HepG2 (cell line): ENCODE data around the gene PARN. TPM values are rescaled to one million over a fixed set of nuclear protein-coding genes. Genes with fewer than 3 reads are reported as not detected.

Experiments used
- BCL6 ChIP-seq: IDR thresholded peaks from 2 replicates; pipeline ENCODE4 v1.6.1; 2016; ENCODE audit warnings: missing genetic modification reagents, missing compliant biosample characterization
- DR1 ChIP-seq: sonication (generic); formaldehyde crosslinking; IDR thresholded peaks from 2 replicates; pipeline ENCODE4 v1.8.0; 2021; ENCODE audit warnings: mild to moderate bottlenecking, missing genetic modification reagents, inconsistent platforms
- GPBP1L1 ChIP-seq: sonication (generic); formaldehyde crosslinking; IDR thresholded peaks from 2 replicates; pipeline ENCODE4 v1.5.0; 2020; ENCODE audit warnings: mild to moderate bottlenecking, missing genetic modification reagents
- ISL2 ChIP-seq: sonication (generic); formaldehyde crosslinking; IDR thresholded peaks from 2 replicates; pipeline ENCODE4 v1.5.0; 2020; ENCODE audit warnings: missing genetic modification reagents
- KMT2A ChIP-seq: sonication (generic); formaldehyde crosslinking; IDR thresholded peaks from 2 replicates; pipeline ENCODE4 v1.4.0; 2020; ENCODE audit warnings: missing genetic modification reagents
- MAFK ChIP-seq, 2 experiments: IDR thresholded peaks in 1 of 2; conservative IDR thresholded peaks in 1 of 2; 2 replicates each; pipeline ENCODE4 v1.6.1; 2011; ENCODE audit warnings: improper control_type of control experiment in 2 of 2, low read length in 2 of 2
- MEIS1 ChIP-seq: sonication (generic); formaldehyde crosslinking; IDR thresholded peaks from 2 replicates; pipeline ENCODE4 v1.9.0; 2021; ENCODE audit warnings: mild to moderate bottlenecking, missing genetic modification reagents, moderate library complexity, borderline replicate concordance
- MNT ChIP-seq: fragments of 450-650 bp; IDR thresholded peaks from 2 replicates; pipeline ENCODE4 v1.6.1; 2016
- PLSCR1 ChIP-seq: sonication (generic); formaldehyde crosslinking; IDR thresholded peaks from 2 replicates; pipeline ENCODE4 v1.5.0; 2020; ENCODE audit warnings: missing genetic modification reagents, mild to moderate bottlenecking, borderline replicate concordance
- SIX1 ChIP-seq: sonication (generic); formaldehyde crosslinking; IDR thresholded peaks from 2 replicates; pipeline ENCODE4 v1.4.0; 2020; ENCODE audit warnings: missing genetic modification reagents, borderline replicate concordance
- TFAP4 ChIP-seq: sonication (generic); IDR thresholded peaks from 2 replicates; pipeline ENCODE4 v1.6.1; 2016; ENCODE audit warnings: low read depth, borderline replicate concordance
- ZBTB1 ChIP-seq: sonication (generic); formaldehyde crosslinking; IDR thresholded peaks from 2 replicates; pipeline ENCODE4 v1.4.0; 2020; ENCODE audit warnings: missing genetic modification reagents, borderline replicate concordance
- ZBTB26 ChIP-seq: IDR thresholded peaks from 2 replicates; pipeline ENCODE4 v1.6.1; 2016; ENCODE audit warnings: missing compliant biosample characterization, missing genetic modification reagents, borderline replicate concordance
- ZNF232 ChIP-seq: sonication (generic); formaldehyde crosslinking; IDR thresholded peaks from 2 replicates; pipeline ENCODE4 v1.4.0; 2020; ENCODE audit warnings: missing genetic modification reagents, borderline replicate concordance
- ZNF280D ChIP-seq: sonication (generic); formaldehyde crosslinking; IDR thresholded peaks from 2 replicates; pipeline ENCODE4 v1.5.1; 2020; ENCODE audit warnings: mild to moderate bottlenecking, missing genetic modification reagents
- ZNF652 ChIP-seq: IDR thresholded peaks from 2 replicates; pipeline ENCODE4 v1.6.1; 2016; ENCODE audit warnings: low read depth, borderline replicate concordance
- ZNF674 ChIP-seq: sonication (generic); formaldehyde crosslinking; IDR thresholded peaks from 2 replicates; pipeline ENCODE4 v1.5.0; 2020; ENCODE audit warnings: low read depth, mild to moderate bottlenecking, missing genetic modification reagents
- ZNF83 ChIP-seq: sonication (generic); formaldehyde crosslinking; IDR thresholded peaks from 2 replicates; pipeline ENCODE4 v1.4.0; 2020; ENCODE audit warnings: missing genetic modification reagents, mild to moderate bottlenecking, borderline replicate concordance
- ZNF841 ChIP-seq: sonication (generic); formaldehyde crosslinking; IDR thresholded peaks from 2 replicates; pipeline ENCODE4 v1.8.1; 2023; ENCODE audit warnings: missing genetic modification reagents, borderline replicate concordance
- polyA plus RNA-seq, 8 experiments: library from polyadenylated mRNA; depleted of rRNA in 3 of 8; stranded (reverse) in 7 of 8; unstranded in 1 of 8; fragments of >200 nt; fragmentation: Illumina TruSeq in 4 of 8; extraction: Trizol in 4 of 8; gene quantifications; 2 replicates each; pipeline versions ENCODE4 v1.2.1 to v1.2.3, GENCODE V29; 2011 to 2016; ENCODE audit warnings: low read depth in 4 of 8, missing spikeins in 1 of 8, mixed read lengths in 1 of 8; ENCODE audit not compliant: insufficient read depth in 1 of 8
- total RNA-seq, 5 experiments: library from RNA; depleted of rRNA; stranded (reverse); fragments of >200 nt; fragmentation: Illumina TruSeq; extraction: Trizol; gene quantifications; 2 replicates each; pipeline ENCODE4 v1.2.3, GENCODE V29; 2016; ENCODE audit warnings: low read depth in 1 of 5

Gene PARN
- total and polyA plus RNA-seq, 2 of the 13 experiments (the other 11 are each of a cell fraction or from before 2014, with no cell fraction given), result 13.3 to 47.6 TPM

- TF ChIP-seq ZNF83 (0 out of 2 replicates have a peak, but pooled peaks have one; percentile 45), DR1 (CRISPR knock-in tag) (no peak), MAFK (conservative IDR thresholded peaks at IDR 0.05 in 1 of 2, IDR thresholded peaks at IDR 0.05 in 1 of 2; ENCODE audit: low read length in 2 of 2) (peak; percentile 100), ZNF232 (CRISPR knock-in tag) (no peak), PLSCR1 (CRISPR knock-in tag) (no peak), ZNF674 (CRISPR knock-in tag) (no peak), KMT2A (CRISPR knock-in tag) (peak; percentile 80), ZBTB1 (no peak), MNT (peak; percentile 77), ZBTB26 (CRISPR knock-in tag) (no peak), ZNF280D (CRISPR knock-in tag) (no peak; the same call in 1 of the 2 replicates), ZNF841 (CRISPR knock-in tag) (no peak), ZNF652 (CRISPR knock-in tag) (peak; percentile 89), ISL2 (peak; percentile 32; the same call in 1 of the 2 replicates), TFAP4 (peak; percentile 98), SIX1 (peak; percentile 43; the same call in 1 of the 2 replicates), GPBP1L1 (no peak), BCL6 (CRISPR knock-in tag) (peak; percentile 73; the same call in 1 of the 2 replicates), MEIS1 (no peak)
Measured at GRCh38 chr16:14501331-14502255, 128.5 kb downstream of the PARN start (continued).
